Measurements from ENCODE around the gene PTGS2. TPM values are rescaled to one million over a fixed set of nuclear protein-coding genes. Genes with fewer than 3 reads are reported as not detected.

The PTGS2 gene
- total RNA-seq, 2 experiments from 2014 or later, result 0.09 TPM; not detected in 1

DNA sequence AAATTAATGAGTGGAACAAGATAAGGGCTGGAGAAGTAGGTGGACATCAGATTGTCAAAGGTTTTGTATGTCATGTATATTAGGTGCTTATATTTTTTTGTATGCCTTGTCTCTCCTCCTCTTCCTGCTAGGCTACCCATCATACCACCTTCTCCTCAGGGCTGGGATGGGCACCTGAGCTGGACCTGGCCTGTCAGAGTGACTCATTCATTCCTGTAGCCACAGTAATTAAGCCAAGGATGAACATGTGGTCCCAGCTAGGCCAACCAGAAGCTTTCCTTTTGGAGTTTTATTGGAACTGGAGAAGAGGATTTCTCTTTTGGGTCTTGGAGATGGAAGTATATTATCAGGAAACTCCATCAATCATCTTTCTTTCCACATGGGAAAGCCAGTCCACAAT lies 21.2 kb downstream of the PTGS2 start:
- no peak for ATAC-seq
- ChIA-PET POLR2A (no interaction called here), CTCF (no interaction called here)
- H3K27me3 Mint-ChIP-seq, result peaks cover 6% of the 10 kb centered on the region
- no peaks in the 10 kb centered on the region for H3K36me3 Mint-ChIP-seq (ENCODE audit: low read depth)
- TF ChIP-seq, protein P1, sequence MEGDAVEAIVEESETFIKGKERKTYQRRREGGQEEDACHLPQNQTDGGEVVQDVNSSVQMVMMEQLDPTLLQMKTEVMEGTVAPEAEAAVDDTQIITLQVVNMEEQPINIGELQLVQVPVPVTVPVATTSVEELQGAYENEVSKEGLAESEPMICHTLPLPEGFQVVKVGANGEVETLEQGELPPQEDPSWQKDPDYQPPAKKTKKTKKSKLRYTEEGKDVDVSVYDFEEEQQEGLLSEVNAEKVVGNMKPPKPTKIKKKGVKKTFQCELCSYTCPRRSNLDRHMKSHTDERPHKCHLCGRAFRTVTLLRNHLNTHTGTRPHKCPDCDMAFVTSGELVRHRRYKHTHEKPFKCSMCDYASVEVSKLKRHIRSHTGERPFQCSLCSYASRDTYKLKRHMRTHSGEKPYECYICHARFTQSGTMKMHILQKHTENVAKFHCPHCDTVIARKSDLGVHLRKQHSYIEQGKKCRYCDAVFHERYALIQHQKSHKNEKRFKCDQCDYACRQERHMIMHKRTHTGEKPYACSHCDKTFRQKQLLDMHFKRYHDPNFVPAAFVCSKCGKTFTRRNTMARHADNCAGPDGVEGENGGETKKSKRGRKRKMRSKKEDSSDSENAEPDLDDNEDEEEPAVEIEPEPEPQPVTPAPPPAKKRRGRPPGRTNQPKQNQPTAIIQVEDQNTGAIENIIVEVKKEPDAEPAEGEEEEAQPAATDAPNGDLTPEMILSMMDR (IDR thresholded peaks at IDR 0.05), result no peak
- DNase-seq, result no peak
- intact Hi-C loops (cut with micrococcal nuclease), result no loop called here
- H3K9me3 Mint-ChIP-seq, result no peaks in the 10 kb centered on the region
- H3K4me1 Mint-ChIP-seq (ENCODE audit: low read depth), result peaks cover 2% of the 10 kb centered on the region
- H3K27ac Mint-ChIP-seq, result no peak overlapping the region
- H3K4me3 Mint-ChIP-seq, result no peak overlapping the region

DNA sequence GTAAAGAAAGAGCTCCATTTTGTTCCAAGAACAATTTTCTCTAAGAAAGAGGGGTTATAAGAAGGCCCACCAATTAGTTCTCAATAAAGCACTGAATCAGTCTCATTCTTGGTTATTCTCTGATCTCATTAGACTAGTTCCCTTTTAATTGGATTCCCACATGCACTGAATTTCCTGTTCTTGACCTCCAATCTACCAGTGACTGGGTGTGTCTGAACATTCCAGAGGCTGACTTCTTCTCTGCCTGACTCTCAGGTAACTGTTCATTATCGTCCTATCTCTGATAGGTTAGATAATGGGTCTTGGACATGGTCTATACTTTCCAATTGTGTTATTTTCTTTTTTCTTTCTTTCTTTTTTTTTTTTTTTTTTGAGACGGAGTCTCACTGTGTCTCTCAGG lies 22.7 kb downstream of the PTGS2 start:
- TF ChIP-seq, protein P1 (IDR thresholded peaks at IDR 0.05), result no peak
- H3K4me1 Mint-ChIP-seq (ENCODE audit: low read depth), result peaks cover 2% of the 10 kb centered on the region
- intact Hi-C loops (cut with micrococcal nuclease), result no loop called here
- no peak overlapping the region for H3K4me3 Mint-ChIP-seq
- no peak overlapping the region for H3K27ac Mint-ChIP-seq
- DNase-seq, result no peak
- ATAC-seq, result no peak
- H3K36me3 Mint-ChIP-seq (ENCODE audit: low read depth), result no peaks in the 10 kb centered on the region
- peaks cover 7% of the 10 kb centered on the region for H3K27me3 Mint-ChIP-seq
- POLR2A ChIA-PET, result no interaction called here
- no peaks in the 10 kb centered on the region for H3K9me3 Mint-ChIP-seq
- CTCF ChIA-PET, result no interaction called here

DNA sequence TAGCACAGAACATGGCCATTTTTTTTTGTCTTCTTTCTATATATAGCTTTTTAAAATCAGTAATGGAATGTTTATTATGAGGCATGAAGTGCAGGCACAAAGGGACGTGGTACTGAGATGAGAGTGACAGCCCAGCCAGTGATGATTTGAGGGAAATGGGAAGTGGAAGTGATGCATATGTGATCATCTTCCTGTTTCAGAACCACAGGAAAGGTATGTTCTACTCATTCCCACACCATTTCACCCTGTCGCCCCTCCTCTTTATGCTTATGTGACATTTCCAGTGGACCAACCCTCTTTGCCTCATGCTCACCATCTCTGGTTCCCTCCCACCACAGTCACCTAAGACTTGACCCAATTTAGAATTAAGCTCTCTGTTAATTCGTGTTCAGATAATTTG lies 24.3 kb downstream of the PTGS2 start:
- no peak overlapping the region for H3K27ac Mint-ChIP-seq
- ATAC-seq (peak; percentile 24), DNase-seq (peak; percentile 17)
- intact Hi-C loops (cut with micrococcal nuclease), result no loop called here
- TF ChIP-seq, protein P1 (IDR thresholded peaks at IDR 0.05), result no peak
- H3K4me1 Mint-ChIP-seq (ENCODE audit: low read depth), result peaks cover 2% of the 10 kb centered on the region
- peaks cover 7% of the 10 kb centered on the region for H3K27me3 Mint-ChIP-seq
- no peaks in the 10 kb centered on the region for H3K9me3 Mint-ChIP-seq
- POLR2A ChIA-PET, result no interaction called here
- no peak overlapping the region for H3K4me3 Mint-ChIP-seq
- H3K36me3 Mint-ChIP-seq (ENCODE audit: low read depth), result no peaks in the 10 kb centered on the region
- CTCF ChIA-PET, result interaction anchor here (0.8 kb wide), 1 partner anchor 27 kb away, joined by 3 read pairs; no protein-coding TSS in a partner anchor

DNA sequence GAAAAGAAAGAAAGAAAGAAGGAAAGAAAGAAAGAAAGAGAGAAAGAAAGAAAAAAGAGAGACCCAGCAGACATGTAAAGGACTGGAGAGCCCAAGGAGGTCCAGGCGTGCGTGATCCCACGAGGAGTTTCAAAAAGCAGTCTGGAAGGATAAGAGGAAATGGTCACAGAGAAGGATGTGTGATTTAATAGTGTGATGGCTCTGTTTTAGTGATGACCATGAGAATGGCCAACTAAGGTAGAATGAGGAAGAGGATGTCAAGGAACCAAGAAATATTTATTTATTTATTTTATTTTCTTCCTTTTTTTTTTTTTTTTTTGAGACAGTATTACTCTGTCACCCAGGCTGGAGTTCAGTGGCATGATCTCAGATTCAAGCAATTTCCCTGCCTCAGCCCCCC lies 25.5 kb downstream of the PTGS2 start:
- ATAC-seq (no peak), DNase-seq (no peak)
- intact Hi-C loops (cut with micrococcal nuclease), result no loop called here
- CTCF ChIA-PET, result no interaction called here
- no peaks in the 10 kb centered on the region for H3K36me3 Mint-ChIP-seq (ENCODE audit: low read depth)
- H3K4me1 Mint-ChIP-seq (ENCODE audit: low read depth), result peaks cover 2% of the 10 kb centered on the region
- H3K9me3 Mint-ChIP-seq, result no peaks in the 10 kb centered on the region
- no peak overlapping the region for H3K4me3 Mint-ChIP-seq
- POLR2A ChIA-PET, result no interaction called here
- H3K27ac Mint-ChIP-seq, result no peak overlapping the region
- TF ChIP-seq, protein P1 (IDR thresholded peaks at IDR 0.05), result no peak
- H3K27me3 Mint-ChIP-seq, result peaks cover 7% of the 10 kb centered on the region

DNA sequence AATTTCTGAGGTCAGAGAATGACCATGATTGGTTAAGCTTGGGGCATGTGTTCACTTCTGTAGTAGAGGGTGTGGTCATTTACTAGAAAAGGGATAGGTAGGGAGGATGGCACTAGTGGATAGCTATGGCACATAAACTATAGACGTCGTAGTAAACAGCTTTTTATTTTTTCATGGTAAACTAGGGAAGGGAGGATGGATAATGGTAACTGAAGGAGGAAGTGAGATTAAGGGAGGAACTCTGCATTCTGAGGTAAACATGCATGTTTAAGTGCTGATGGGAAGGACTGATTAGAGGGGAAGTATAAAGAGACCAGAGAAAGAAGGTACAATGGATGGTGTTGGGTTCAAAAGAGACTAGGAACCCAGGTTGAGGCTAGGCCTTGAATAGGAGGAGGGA lies 26.9 kb downstream of the PTGS2 start:
- no peak for ATAC-seq
- H3K36me3 Mint-ChIP-seq (ENCODE audit: low read depth), result no peaks in the 10 kb centered on the region
- no peaks in the 10 kb centered on the region for H3K9me3 Mint-ChIP-seq
- peaks cover 2% of the 10 kb centered on the region for H3K4me1 Mint-ChIP-seq (ENCODE audit: low read depth)
- H3K27ac Mint-ChIP-seq, result no peak overlapping the region
- TF ChIP-seq, protein P1 (IDR thresholded peaks at IDR 0.05), result no peak
- H3K4me3 Mint-ChIP-seq, result no peak overlapping the region
- H3K27me3 Mint-ChIP-seq, result peaks cover 7% of the 10 kb centered on the region
- intact Hi-C loops (cut with micrococcal nuclease), result no loop called here
- ChIA-PET POLR2A (no interaction called here), CTCF (no interaction called here)
- DNase-seq, result no peak
